Measurements from ENCODE around the gene LIMCH1. TPM values are rescaled to one million over a fixed set of nuclear protein-coding genes. Genes with fewer than 3 reads are reported as not detected.
"Not testable (repeated sequence)": the region's sequence is repeated elsewhere in the genome, so short reads cannot be mapped to it uniquely, and the experiment has no call there.

The LIMCH1 gene, protein sequence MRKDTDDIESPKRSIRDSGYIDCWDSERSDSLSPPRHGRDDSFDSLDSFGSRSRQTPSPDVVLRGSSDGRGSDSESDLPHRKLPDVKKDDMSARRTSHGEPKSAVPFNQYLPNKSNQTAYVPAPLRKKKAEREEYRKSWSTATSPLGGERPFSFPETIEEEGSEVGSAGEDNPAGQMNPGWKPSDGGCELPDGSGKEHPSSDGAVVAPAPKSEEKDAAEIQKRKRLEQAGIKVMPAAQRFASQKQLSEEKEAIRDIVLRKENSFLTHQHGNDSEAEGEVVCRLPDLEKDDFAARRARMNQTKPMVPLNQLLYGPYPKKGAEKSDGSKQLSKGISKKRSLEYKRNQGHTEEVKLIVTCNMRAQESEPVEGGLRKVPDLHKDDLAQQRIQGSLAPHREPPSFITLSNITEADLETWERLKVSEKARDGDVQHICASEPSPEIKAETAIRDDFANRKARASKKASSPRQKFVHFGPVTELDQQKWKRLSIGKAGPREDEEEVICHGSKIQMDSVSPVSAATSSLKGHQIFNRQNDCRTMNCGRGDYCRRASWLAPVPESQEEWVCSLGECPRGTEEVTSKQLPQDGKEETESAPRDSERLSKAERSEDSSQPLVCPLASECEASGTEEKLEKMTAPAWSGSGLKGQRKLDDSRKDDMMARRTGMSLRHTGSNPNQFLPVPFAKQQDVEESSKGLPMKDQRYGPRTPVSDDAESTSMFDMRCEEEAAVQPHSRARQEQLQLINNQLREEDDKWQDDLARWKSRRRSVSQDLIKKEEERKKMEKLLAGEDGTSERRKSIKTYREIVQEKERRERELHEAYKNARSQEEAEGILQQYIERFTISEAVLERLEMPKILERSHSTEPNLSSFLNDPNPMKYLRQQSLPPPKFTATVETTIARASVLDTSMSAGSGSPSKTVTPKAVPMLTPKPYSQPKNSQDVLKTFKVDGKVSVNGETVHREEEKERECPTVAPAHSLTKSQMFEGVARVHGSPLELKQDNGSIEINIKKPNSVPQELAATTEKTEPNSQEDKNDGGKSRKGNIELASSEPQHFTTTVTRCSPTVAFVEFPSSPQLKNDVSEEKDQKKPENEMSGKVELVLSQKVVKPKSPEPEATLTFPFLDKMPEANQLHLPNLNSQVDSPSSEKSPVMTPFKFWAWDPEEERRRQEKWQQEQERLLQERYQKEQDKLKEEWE (N-terminal part only)
- polyA plus RNA-seq = 0.39 to 2.4 TPM (median 1.1 TPM) in 3 replicates
- 4.7 TPM for polyA plus RNA-seq (2011; ENCODE audit: low read depth)
- polyA plus RNA-seq (2011; cell fraction: cytosol; rRNA removed) = 2.0 and 2.1 TPM in 2 replicates
- polyA plus RNA-seq (2011; cell fraction: nucleus; rRNA removed) = 4.6 and 6.0 TPM in 2 replicates
- 0.28 and 2.6 TPM in 2 replicates for polyA plus RNA-seq (2012; ENCODE audit: low replicate concordance)
- polyA minus RNA-seq = 0.16 to 3.9 TPM (median 2.5 TPM) in 3 replicates
- 2.3 TPM for polyA minus RNA-seq (2011; cell fraction: cytosol; rRNA and poly(A)+ RNA removed)
- polyA minus RNA-seq (2011; cell fraction: nucleus; rRNA and poly(A)+ RNA removed) = 2.0 and 5.4 TPM in 2 replicates

DNA sequence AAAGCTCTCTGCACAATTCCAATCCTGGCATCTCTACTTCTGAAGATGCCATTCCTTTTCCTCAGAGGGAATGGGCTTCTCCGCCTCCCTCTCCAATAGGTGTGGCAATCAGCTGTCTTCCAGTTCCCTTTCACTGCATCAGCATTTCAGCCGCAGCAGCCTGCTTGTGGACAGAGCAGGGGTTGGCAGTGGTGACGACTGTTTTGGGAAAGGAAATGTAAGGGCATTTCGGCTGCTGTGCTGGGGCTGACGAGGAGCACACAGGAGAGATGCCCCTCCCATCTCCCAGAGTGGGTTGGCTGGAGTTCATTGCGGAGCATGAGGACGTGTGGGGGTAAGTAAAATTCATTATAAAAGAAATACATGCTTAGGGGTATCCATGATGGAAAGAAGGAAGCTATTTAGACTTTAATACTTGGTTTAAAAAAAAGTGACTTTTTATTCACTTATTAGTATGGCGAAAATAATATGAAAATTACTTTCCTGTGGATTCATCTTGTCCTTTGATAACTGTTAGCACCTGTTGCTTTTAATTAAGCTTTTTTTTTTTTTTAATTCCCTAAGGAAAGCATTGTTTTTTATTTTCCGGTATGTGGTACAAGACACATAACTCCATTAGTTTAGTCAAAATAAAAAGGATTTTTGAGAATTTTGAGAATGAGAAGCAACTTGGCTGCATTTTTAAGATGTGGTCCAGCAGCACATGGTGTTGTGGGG lies at the start of gene LIMCH1:
LIMCH1 (plus strand) TSS at position 141 of the 717 bp plus-strand sequence. CDS start 67,839 bp downstream, outside the sequence.
- no peaks in the 10 kb centered on the region for H3K9me3 ChIP-seq (ENCODE audit: control insufficient read depth, low read depth, low read length)
- FAIRE-seq = no peak
- peak within 1 kb of the TSS; percentile 55 for H3K4me2 ChIP-seq (ENCODE audit: control insufficient read depth, extremely low read depth, insufficient read depth, low read depth, low read length)
- H2AFZ ChIP-seq (ENCODE audit: control insufficient read depth, low read length) = no peak within 1 kb of the TSS
- TF ChIP-seq, protein P1, sequence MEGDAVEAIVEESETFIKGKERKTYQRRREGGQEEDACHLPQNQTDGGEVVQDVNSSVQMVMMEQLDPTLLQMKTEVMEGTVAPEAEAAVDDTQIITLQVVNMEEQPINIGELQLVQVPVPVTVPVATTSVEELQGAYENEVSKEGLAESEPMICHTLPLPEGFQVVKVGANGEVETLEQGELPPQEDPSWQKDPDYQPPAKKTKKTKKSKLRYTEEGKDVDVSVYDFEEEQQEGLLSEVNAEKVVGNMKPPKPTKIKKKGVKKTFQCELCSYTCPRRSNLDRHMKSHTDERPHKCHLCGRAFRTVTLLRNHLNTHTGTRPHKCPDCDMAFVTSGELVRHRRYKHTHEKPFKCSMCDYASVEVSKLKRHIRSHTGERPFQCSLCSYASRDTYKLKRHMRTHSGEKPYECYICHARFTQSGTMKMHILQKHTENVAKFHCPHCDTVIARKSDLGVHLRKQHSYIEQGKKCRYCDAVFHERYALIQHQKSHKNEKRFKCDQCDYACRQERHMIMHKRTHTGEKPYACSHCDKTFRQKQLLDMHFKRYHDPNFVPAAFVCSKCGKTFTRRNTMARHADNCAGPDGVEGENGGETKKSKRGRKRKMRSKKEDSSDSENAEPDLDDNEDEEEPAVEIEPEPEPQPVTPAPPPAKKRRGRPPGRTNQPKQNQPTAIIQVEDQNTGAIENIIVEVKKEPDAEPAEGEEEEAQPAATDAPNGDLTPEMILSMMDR (optimal IDR thresholded peaks at IDR 0.05 in 1 of 3, IDR thresholded peaks at IDR 0.05 in 1 of 3, conservative IDR thresholded peaks at IDR 0.05 in 1 of 3; ENCODE audit: extremely low read depth in 1 of 3, insufficient read depth in 2 of 3, low read length in 3 of 3) = no peak
- no peak for TF ChIP-seq EZH2 (IDR thresholded peaks at IDR 0.05; ENCODE audit: low read length)
- peaks cover 17% of the 10 kb centered on the region for H3K4me1 ChIP-seq (ENCODE audit: control insufficient read depth, extremely low read depth, insufficient read depth, low read length)
- H3K79me2 ChIP-seq (ENCODE audit: control insufficient read depth, insufficient read depth, low read length) = no peaks in the 10 kb centered on the region
- H3K27me3 ChIP-seq (ENCODE audit: control insufficient read depth, extremely low read depth, insufficient read depth, low read length) = peaks cover 3% of the 10 kb centered on the region
- dilution Hi-C loops (cut with MboI; ENCODE audit: extremely low pct_ligation_motif_present, low sequenced_read_pairs) = no loop called here
- H3K27ac ChIP-seq (ENCODE audit: control insufficient read depth, insufficient read depth, low read length) = no peak within 1 kb of the TSS
- no peaks in the 10 kb centered on the region for H3K9me1 ChIP-seq (ENCODE audit: control insufficient read depth, extremely low read depth, insufficient read depth, low read length)
- H4K20me1 ChIP-seq (ENCODE audit: control insufficient read depth, extremely low read depth, insufficient read depth, low read length) = no peaks in the 10 kb centered on the region
- no peak for DNase-seq (ENCODE audit: low read depth, low spot score)
- H3K9ac ChIP-seq (ENCODE audit: control insufficient read depth, extremely low read depth, insufficient read depth, low read length) = no peak within 1 kb of the TSS
- H3K4me3 ChIP-seq (ENCODE audit: control insufficient read depth in 2 of 3, extremely low read depth in 1 of 3, insufficient read depth in 2 of 3, low read depth in 1 of 3, low read length in 3 of 3) = no peak within 1 kb of the TSS
- no peaks in the 10 kb centered on the region for H3K36me3 ChIP-seq (ENCODE audit: control insufficient read depth in 2 of 2, extremely low read depth in 1 of 2, insufficient read depth in 2 of 2, low read length in 2 of 2)

DNA sequence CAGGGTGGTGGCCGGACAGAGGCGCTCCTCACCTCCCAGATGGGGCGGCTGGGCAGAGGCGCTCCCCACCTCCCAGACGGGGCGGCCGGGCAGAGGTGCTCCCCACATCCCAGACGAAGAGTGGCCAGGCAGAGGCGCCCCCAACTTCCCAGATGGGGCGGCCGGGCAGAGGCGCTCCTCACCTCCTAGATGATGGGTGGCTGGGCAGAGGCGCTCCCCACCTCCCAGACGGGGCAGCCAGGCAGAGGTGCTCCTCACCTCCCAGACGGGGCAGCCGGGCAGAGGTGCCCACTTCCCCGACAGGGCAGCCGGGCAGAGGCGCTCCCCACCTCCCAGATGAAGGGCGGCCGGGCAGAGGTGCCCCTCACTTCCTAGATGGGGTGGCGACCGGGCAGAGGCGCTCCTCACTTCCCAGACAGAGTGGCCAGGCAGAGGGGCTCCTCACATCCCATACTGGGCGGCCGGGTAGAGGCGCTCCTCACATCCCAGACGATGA lies 46.8 kb upstream of the LIMCH1 start:
- H3K9me1 ChIP-seq (ENCODE audit: control insufficient read depth, extremely low read depth, insufficient read depth, low read length); H2AFZ ChIP-seq (ENCODE audit: control insufficient read depth, low read length); FAIRE-seq; DNase-seq (ENCODE audit: low read depth, low spot score); H3K79me2 ChIP-seq (ENCODE audit: control insufficient read depth, insufficient read depth, low read length); H3K27me3 ChIP-seq (ENCODE audit: control insufficient read depth, extremely low read depth, insufficient read depth, low read length); H3K9me3 ChIP-seq (ENCODE audit: control insufficient read depth, low read depth, low read length); H3K9ac ChIP-seq (ENCODE audit: control insufficient read depth, extremely low read depth, insufficient read depth, low read length); H3K4me3 ChIP-seq (ENCODE audit: control insufficient read depth in 2 of 3, extremely low read depth in 1 of 3, insufficient read depth in 2 of 3, low read depth in 1 of 3, low read length in 3 of 3); H4K20me1 ChIP-seq (ENCODE audit: control insufficient read depth, extremely low read depth, insufficient read depth, low read length); H3K36me3 ChIP-seq (ENCODE audit: control insufficient read depth in 2 of 2, extremely low read depth in 1 of 2, insufficient read depth in 2 of 2, low read length in 2 of 2); H3K4me2 ChIP-seq (ENCODE audit: control insufficient read depth, extremely low read depth, insufficient read depth, low read depth, low read length); H3K4me1 ChIP-seq (ENCODE audit: control insufficient read depth, extremely low read depth, insufficient read depth, low read length); dilution Hi-C loops (cut with MboI; ENCODE audit: extremely low pct_ligation_motif_present, low sequenced_read_pairs); H3K27ac ChIP-seq (ENCODE audit: control insufficient read depth, insufficient read depth, low read length): not testable (repeated sequence)

All from keratinocyte (primary cell).